PFSK-1 (cell line): Measurements from ENCODE around the gene PAX8.

Experiments
- FOXP2 ChIP-seq: optimal IDR thresholded peaks from 2 replicates; pipeline ENCODE3; 2011; ENCODE audit warnings: borderline replicate concordance, control low read depth, inconsistent platforms; ENCODE audit not compliant: insufficient read depth; ENCODE audit errors: extremely low read length, extremely low read depth
- POLR2AphosphoS5 ChIP-seq: IDR thresholded peaks from 2 replicates; pipeline ENCODE4 v1.6.1; 2012; ENCODE audit warnings: low read depth, mild to moderate bottlenecking, control low read depth, low read length, moderate library complexity
- TAF1 ChIP-seq: IDR thresholded peaks from 2 replicates; pipeline ENCODE4 v1.6.1; 2012; ENCODE audit warnings: low read length, control low read depth, borderline replicate concordance; ENCODE audit not compliant: insufficient read depth

DNA sequence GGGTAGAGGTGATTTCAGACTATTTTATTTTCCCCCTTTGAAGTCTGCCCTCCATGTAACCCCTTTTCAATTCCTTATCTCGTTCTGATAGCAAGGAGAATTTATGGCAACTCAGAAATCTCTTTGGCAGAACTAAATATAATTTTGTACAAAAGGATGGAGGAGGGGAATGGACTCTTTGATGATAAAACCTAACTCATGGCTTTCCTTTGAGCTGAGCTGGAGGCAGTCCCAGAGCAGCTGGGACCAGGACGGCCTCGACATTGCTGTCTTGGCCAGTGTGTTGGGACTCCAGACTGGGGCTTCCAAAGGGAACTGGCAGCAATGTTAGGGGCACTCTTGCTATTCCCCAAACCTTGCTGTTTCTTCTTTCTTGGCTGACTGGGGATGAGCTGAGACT lies 47.7 kb downstream of the PAX8 start:
- no peak for TF ChIP-seq FOXP2
- TF ChIP-seq TAF1 = no peak
- no peak for TF ChIP-seq POLR2AphosphoS5
